Brain pericyte (primary cell): Measurements from ENCODE around the gene EIF3F.
A peak's percentile ranks its signal among the peaks of the same experiment; 100 is the strongest.
"Not testable (repeated sequence)": the region's sequence is repeated elsewhere in the genome, so short reads cannot be mapped to it uniquely, and the experiment has no call there.

ENCODE experiments used
- DNase-seq: peaks from one replicate; pipeline ENCODE4 v3.0.0-alpha.2; 2012; ENCODE audit warnings: low read depth, low spot score

The EIF3F gene

GRCh38 chr11:7986768-7987559, at the start of gene EIF3F:
Gene EIF3F, plus strand, starts transcription at chr11:7987337. Its CDS starts 16 bp downstream, at chr11:7987353.
- DNase-seq, result peak; percentile 97

GRCh38 chr11:7941146-7941545, 46.0 kb upstream of the EIF3F start:
- DNase-seq, result no peak

- no peak for DNase-seq
These were observed 45.5 kb upstream of the EIF3F start, which contains the start of gene OR10A3 for GRCh38 chr11:7941608-7942007. Gene OR10A3, minus strand, starts transcription at chr11:7941708. Its CDS starts 2,188 bp downstream, at chr11:7939520.

- no peak for DNase-seq
These were observed 43.0 kb upstream of the EIF3F start for GRCh38 chr11:7944123-7944522.

GRCh38 chr11:7949934-7950333, 37.2 kb upstream of the EIF3F start:
- no peak for DNase-seq

- no peak for DNase-seq
These were observed 31.9 kb upstream of the EIF3F start for GRCh38 chr11:7955191-7955590.

GRCh38 chr11:7964261-7964660, 22.9 kb upstream of the EIF3F start:
- no peak for DNase-seq

GRCh38 chr11:7964873-7965272, 22.3 kb upstream of the EIF3F start:
- no peak for DNase-seq

- no peak for DNase-seq
These were observed 21.8 kb upstream of the EIF3F start, which contains the start of gene NLRP10 for GRCh38 chr11:7965386-7965785. Gene NLRP10, minus strand, starts transcription at chr11:7965447. Its CDS starts 1,952 bp downstream, at chr11:7963495.

- no peak for DNase-seq
These were observed 20.0 kb upstream of the EIF3F start for GRCh38 chr11:7967097-7967496.

GRCh38 chr11:7967826-7968225, 19.3 kb upstream of the EIF3F start:
- no peak for DNase-seq

- DNase-seq, result no peak
These were observed 18.5 kb upstream of the EIF3F start for GRCh38 chr11:7968686-7969085.

GRCh38 chr11:7969756-7970646, 17.1 kb upstream of the EIF3F start:
- no peak for DNase-seq

GRCh38 chr11:7971846-7972245, 15.3 kb upstream of the EIF3F start:
- DNase-seq, result no peak

GRCh38 chr11:7973011-7973410, 14.1 kb upstream of the EIF3F start:
- DNase-seq, result no peak

- DNase-seq, result no peak
These were observed 12.5 kb upstream of the EIF3F start for GRCh38 chr11:7974668-7975067.

GRCh38 chr11:7977232-7977917, 9.8 kb upstream of the EIF3F start:
- DNase-seq, result no peak

GRCh38 chr11:7981619-7982157, 5.4 kb upstream of the EIF3F start:
- no peak for DNase-seq

- no peak for DNase-seq
These were observed 4.5 kb upstream of the EIF3F start for GRCh38 chr11:7982582-7983119.

GRCh38 chr11:7983832-7984590, 3.1 kb upstream of the EIF3F start:
- DNase-seq, result no peak

GRCh38 chr11:7987560-7987883, 385 bp downstream of the EIF3F start:
- not testable (repeated sequence) for DNase-seq
